CD4-positive, alpha-beta T cell treated with Interleukin-17A for 4 hours (primary cell): ENCODE data around the gene MAP3K5.

Experiments used
- DNase-seq: peaks from one replicate; pipeline ENCODE4 v3.0.0-alpha.2; 2020; ENCODE audit warnings: mixed read lengths

The MAP3K5 gene

GRCh38 chr6:136563386-136564152 is 228.7 kb downstream of the MAP3K5 start:
- DNase-seq, result no peak

GRCh38 chr6:136562211-136562610 is 230.1 kb downstream of the MAP3K5 start:
- DNase-seq, result no peak

GRCh38 chr6:136553166-136553787 is 239.0 kb downstream of the MAP3K5 start:
- DNase-seq, result no peak

DNA sequence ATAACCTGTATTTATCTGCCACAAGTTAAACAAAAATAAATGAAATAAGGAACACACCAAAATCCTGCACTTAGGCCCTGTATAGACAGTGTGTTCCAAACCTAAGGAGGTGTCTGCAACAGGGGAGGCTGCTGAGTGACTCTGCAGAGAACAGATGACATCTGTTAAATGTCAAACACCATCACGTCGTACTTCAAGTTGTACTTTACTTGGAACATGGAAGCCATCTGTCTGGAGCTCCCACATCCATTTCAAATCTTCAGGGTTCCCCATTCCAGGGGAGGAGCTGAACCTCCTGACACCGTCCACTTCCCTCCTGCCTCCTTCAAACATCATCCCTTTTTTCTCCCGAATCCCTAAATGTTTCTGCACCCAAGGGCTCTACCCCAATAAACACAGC is 240.2 kb downstream of the MAP3K5 start:
- DNase-seq, result no peak

- DNase-seq, result no peak
Measured at GRCh38 chr6:136551103-136551502, 241.2 kb downstream of the MAP3K5 start.

DNA sequence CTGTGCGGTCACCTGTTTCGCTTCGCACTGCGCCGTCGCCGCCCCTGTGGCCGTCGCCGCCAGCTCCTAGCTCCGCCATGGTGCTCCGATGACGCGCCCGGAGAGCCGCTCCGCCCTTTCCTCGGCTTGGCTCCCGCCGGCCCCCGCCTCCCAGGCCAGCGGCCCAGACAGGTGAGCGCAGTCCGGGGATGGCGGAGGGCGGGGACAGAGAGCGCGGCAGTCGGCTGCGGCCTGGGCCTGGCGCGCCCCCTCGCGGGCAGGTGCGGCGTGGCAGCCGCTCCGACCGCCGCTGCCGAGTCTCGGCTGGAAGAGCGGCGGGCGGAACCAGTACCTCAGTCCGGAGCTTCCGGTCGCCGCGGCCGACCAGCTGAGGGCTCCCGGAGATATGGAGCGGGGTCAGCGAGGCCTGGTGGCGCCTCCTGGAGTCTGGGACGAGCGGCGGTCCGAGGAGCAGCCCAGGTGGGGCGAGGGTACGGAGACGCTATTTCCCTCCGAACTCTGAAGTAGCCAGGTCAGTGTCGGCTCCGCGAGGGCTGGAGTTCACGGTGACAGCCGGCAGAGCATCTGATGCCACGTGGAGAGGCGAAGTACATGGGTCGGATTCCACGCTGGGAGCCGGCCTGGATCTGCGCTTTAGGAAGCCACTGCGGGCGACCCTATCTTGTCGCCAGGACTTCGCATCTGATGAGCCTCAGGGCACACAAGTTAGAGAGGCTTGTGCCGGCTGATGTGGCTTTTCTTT is 241.8 kb downstream of the MAP3K5 start, which contains the start of gene MAP7:
TSS of gene MAP7 (minus strand) at position 93 of the 742 bp plus-strand sequence. CDS start at position 79, 14 bp downstream.
- DNase-seq, result peak; percentile 79

- DNase-seq, result no peak
Measured at GRCh38 chr6:136550045-136550329, 242.3 kb downstream of the MAP3K5 start.

DNA sequence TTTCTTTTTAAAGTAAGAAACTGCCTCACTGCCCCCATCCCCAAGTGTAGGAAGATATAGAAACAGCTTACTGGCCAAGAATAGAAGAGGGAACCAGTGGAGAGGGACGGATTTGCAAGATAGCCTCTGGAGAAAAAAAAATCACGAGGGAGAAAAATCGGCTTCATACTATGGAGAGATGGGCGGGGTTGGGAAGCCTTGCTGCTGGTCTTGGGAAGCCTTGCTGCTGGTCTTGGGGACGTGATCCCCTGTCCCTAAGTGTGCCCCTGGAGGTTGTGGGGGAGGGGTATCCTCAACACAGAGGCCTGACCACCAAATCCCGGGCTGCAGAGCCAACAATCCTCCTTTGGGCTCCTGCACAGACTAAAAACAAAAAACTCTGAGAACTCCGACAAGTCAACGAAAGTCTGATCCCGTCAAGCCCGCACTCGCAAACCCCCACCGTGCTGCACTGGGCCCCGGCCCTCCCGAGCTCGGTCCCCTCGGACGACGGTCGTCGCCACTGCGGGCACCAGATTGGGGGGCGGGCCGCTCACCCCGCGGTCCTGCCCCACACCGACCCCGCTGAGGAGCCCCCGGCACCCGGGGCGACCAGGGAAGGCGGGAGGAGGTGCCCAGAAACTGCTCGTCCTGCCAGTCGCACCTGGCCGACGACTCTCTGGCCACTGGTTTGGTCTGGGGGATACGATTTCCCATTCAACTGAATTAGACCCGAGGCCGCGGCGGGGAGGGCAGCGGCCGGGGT is 242.8 kb downstream of the MAP3K5 start:
- DNase-seq, result no peak

- DNase-seq, result no peak
Measured at GRCh38 chr6:136548582-136549299, 243.5 kb downstream of the MAP3K5 start.

- DNase-seq, result no peak
Measured at GRCh38 chr6:136547871-136548270, 244.4 kb downstream of the MAP3K5 start.

DNA sequence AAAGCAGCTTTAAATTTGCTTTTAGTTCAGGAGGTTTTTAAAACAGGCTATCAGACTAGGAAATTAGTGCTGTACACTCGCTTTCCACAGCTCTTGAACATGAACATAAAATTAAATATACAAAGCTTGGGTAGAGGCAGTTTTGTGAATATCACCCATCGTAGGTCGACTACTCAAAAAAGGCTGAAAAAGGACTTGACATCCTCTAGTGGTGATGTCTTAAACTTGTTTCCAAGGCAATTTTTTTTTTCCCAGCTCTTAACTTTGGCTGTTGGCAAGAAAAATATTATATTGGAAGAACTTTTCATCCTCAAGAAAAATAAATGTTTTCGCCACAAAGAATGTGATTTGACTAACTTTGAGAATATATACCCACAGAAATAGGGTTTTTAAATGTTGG is 244.9 kb downstream of the MAP3K5 start:
- no peak for DNase-seq

DNA sequence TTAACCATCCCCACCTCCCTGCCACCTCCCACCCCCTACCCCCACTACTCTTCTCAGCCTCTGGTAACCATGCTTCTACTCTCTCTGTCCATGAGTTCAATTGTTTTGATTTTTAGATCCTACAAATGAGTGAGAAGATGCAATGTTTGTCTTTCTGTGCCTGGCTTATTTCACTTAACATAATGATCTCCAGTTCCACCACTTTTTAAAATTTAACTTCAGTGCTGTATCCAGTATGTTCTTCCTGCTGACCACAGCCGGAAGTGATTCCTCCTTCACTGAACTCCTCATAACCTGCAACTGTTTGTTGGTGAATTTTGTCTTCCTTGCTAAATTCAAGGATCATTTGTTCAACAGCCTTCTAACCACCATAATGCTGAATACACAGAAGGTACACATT is 245.9 kb downstream of the MAP3K5 start:
- no peak for DNase-seq

GRCh38 chr6:136544326-136544725 is 248.0 kb downstream of the MAP3K5 start:
- DNase-seq, result no peak

- DNase-seq, result no peak
Measured at GRCh38 chr6:136541395-136541794, 250.9 kb downstream of the MAP3K5 start.

- DNase-seq, result no peak
Measured at GRCh38 chr6:136539967-136540652, 252.2 kb downstream of the MAP3K5 start.

- no peak for DNase-seq
Measured at GRCh38 chr6:136538836-136539235, 253.4 kb downstream of the MAP3K5 start.

DNA sequence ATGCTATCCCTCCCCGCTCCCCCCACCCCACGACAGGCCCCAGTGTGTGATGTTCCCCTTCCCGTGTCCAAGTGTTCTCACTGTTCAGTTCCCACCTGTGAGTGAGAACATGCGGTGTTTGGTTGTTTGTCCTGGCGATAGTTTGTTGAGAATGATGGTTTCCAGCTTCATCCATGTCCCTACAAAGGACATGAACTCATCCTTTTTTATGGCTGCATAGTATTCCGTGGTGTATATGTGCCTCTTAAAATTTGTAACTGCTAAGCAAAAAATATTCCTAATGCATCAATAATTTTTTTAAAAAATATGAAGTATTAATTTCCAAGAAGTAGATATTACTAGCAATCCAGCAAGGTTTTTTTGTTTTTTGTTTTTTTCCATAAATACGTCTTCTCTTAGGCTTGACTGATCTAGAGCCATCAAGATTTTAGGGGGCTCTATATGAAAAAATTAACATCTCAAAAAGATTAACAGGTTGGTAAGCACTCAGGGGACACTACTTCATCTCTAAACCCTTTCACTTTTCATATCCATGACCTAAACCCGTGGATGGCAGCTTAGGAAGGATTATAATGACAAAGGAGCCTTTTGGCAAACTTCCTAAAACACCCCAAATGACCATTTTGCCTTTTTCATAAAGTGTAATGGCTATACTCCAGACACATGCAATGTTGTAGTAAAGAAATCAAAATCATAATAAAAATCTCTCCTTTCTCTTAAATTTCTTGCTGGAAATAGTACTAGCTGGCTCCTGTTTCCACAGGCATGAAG is 256.2 kb downstream of the MAP3K5 start:
- no peak for DNase-seq

GRCh38 chr6:136535017-136535765 is 257.1 kb downstream of the MAP3K5 start:
- DNase-seq, result no peak

- DNase-seq, result no peak
Measured at GRCh38 chr6:136534268-136534667, 258.0 kb downstream of the MAP3K5 start.

DNA sequence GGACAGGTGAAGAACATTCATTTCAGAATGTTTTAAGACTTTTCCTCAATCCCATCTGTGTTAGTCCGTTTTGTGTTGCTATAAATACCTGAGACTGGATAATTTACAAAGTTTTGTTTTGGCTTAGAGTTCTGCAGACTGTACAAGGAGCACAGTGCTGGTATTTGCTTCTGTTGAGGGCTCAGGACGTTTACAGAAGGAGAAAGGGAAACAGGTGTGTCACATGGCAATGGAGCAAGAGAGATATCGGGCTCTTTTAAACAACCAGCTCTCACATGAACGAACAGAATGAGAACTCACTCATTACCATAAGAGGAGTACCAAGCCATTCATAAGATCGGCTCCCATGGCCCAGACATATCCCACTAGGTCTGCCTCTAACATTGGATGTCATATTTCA is 258.8 kb downstream of the MAP3K5 start:
- DNase-seq, result no peak
